Adipocyte (in vitro differentiated cells): Measurements from ENCODE around the gene FER1L5.
A peak's percentile ranks its signal among the peaks of the same experiment; 100 is the strongest.
"Not testable (repeated sequence)": the region's sequence is repeated elsewhere in the genome, so short reads cannot be mapped to it uniquely, and the experiment has no call there.

Experiments
- DNase-seq: peaks from one replicate; pipeline ENCODE4 v3.0.0-alpha.2; 2015; ENCODE audit warnings: low read depth
- H3K27me3 ChIP-seq: replicated peaks from 2 replicates; pipeline ENCODE4 v1.7.0; 2013; ENCODE audit warnings: mild to moderate bottlenecking, low read length, moderate library complexity; ENCODE audit not compliant: control insufficient read depth, insufficient read depth
- H3K36me3 ChIP-seq: 2 replicates; pipeline ENCODE4 v1.7.0; 2013; ENCODE audit warnings: low read length, mild to moderate bottlenecking, moderate library complexity; ENCODE audit not compliant: control insufficient read depth, insufficient read depth, severe bottlenecking
- H3K4me1 ChIP-seq: 2 replicates; pipeline ENCODE4 v1.7.0; 2013; ENCODE audit warnings: mild to moderate bottlenecking, low read length, moderate library complexity; ENCODE audit not compliant: control insufficient read depth, insufficient read depth
- H3K4me3 ChIP-seq: 2 replicates; pipeline ENCODE4 v1.7.0; 2013; ENCODE audit warnings: mild to moderate bottlenecking, low read length, moderate library complexity
- H3K9ac ChIP-seq: 2 replicates; pipeline ENCODE4 v1.7.0; 2013; ENCODE audit warnings: mild to moderate bottlenecking, low read length, moderate library complexity
- H3K9me3 ChIP-seq: 2 replicates; pipeline ENCODE4 v1.7.0; 2013; ENCODE audit warnings: mild to moderate bottlenecking, low read length, moderate library complexity; ENCODE audit not compliant: control insufficient read depth

The FER1L5 gene

DNA sequence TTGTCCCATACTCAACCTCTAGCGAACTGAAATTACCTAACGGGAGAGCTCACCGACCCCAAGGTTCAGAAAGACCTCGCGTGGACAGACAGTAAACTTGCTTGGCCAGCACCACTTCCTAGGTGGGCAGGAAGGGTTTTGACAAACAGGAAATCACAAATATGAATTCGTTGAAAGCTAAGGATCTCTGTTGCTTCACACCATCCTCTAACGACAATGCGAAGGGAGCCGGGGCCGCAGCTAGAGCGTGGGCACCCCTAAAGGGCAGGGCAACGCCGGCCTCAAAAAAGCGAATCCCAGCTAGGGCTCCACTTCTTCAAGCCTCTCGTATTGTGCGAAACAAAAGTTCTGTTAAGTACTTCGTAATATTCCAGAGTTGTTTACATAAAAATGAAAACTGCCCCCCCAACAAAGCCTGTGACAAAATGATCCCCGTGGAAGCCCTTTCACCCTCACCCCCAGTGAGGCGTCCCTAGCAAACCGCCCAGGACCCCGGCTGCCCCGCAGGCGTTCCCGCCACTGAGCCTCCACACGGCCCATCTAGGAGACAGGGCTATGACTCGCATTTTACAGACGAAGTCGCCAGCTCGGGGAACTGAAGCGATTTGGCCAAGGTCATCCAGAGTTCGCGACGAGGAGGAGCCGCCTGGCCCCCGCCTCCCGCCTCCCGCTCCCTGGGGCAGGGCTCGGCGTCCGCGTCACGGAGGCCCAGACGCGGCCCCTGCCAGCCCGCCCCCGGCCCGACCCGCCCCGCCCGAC lies 5.0 kb upstream of the FER1L5 start:
- H3K4me1 ChIP-seq: peaks cover 18% of the 10 kb centered on the region
- peaks cover 10% of the 10 kb centered on the region for H3K36me3 ChIP-seq
- H3K4me3 ChIP-seq: peak overlapping the region; percentile 96
- peak overlapping the region; percentile 91 for H3K9ac ChIP-seq
- DNase-seq: peak; percentile 95
- H3K9me3 ChIP-seq: no peaks in the 10 kb centered on the region
- no peaks in the 10 kb centered on the region for H3K27me3 ChIP-seq

DNA sequence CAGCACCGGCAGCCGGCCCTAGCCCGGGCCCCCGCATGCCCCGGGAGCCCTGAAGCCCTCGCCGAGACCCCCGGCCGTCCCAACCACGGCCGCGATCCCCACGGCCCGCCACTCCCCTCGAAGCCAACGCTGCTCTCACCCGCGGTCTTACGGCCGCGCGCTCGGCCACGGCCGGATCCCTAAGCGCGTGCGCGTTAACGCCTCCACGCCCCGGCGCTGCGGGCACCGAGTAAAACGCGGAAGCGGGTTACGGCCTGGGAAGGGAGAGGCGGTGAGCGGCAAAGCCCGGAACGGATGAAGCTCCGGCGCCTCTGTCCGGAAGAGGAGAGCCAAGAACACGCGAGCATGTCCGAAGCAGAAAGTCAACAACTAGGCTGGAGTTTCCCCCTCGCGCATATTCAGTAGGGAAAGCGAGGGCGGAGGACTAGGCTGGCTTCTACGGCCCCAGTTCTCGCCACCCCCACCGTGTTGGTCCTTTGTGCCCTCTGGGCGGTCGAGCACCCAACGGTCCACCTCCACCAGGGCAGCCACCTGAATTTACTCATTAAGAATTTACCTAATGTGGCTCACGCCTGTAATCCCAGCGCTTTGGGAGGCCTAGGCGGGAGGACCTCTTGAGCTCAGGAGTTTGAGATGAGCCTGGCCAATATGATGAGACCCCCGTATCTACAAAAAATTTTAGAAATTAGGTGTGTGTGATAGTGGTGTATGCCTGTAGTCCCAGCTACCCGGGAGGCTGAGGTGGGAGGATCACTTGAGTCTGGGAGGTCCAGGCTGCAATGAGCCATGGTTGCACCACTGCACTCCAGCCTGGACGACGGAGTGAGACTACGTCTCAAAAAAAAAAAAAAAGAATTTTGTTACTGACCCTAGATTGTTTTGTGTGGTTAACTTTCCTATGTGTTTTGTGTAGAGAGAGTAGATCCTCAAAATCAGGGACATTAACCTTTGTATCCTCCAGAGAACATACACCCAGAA lies 4.1 kb upstream of the FER1L5 start, which contains the start of gene KANSL3:
Gene KANSL3, minus strand, starts transcription at position 169 of the 978 bp plus-strand sequence. CDS start 1,177 bp downstream, outside the sequence.
- peak within 1 kb of the TSS; percentile 91 for H3K9ac ChIP-seq
- H3K27me3 ChIP-seq: no peaks in the 10 kb centered on the region
- H3K36me3 ChIP-seq: peaks cover 10% of the 10 kb centered on the region
- H3K9me3 ChIP-seq: no peaks in the 10 kb centered on the region
- H3K4me1 ChIP-seq: peaks cover 17% of the 10 kb centered on the region
- peak within 1 kb of the TSS; percentile 96 for H3K4me3 ChIP-seq
- peak; percentile 97 for DNase-seq

DNA sequence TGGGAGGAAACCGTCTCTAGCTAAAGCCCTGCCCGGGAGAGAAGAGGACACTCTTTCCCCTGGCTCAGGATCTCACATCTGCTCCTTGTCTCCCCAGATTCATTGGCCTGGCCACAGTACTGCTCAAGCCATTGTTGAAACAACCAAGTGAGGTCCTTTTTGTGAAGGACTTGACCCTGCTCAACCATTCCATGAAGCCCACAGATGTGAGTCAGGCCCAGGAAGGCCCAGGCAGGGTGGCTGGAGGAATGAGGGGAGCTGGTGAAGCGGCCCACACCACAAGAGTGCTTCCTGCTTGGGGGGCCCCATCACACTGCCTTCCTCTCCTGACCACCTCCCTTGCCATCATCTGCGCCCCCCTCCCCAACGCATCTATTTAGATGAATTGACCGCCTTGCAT lies 5.1 kb downstream of the FER1L5 start:
- no peak for DNase-seq
- H3K36me3 ChIP-seq: no peaks in the 10 kb centered on the region
- H3K4me1 ChIP-seq: no peaks in the 10 kb centered on the region
- H3K9ac ChIP-seq: no peak overlapping the region
- H3K27me3 ChIP-seq: no peaks in the 10 kb centered on the region
- no peak overlapping the region for H3K4me3 ChIP-seq
- no peaks in the 10 kb centered on the region for H3K9me3 ChIP-seq

DNA sequence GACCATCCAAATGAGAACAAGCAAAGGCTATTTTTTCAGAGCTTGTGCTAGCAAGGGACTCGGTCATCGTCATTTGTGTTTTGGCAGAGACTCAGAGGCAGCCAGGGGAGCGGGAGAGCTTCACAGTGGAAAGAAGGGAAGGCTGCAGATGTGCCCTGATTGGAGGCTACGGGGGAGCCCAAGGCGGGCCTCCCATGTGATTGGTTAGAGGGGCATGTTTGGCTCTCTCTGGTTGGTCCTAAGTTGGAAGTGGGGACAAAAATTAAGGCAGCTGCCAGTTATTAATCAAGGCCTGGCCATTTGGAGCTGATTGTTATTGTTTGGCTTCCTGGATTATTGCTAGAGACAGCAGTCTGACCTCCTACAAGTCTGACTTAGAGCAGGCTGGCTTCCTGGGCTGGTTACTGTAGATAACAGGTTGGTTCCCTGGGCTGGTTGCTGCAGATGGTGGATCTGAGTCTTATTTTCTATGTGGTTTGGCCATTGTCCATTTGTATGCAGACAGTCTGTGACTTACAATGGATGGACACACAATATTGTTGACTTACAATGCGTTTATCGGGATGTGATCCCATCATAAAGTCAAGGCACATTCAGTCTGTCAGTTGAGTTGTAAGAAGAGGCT lies 5.9 kb downstream of the FER1L5 start:
- no peaks in the 10 kb centered on the region for H3K9me3 ChIP-seq
- H3K4me3 ChIP-seq: no peak overlapping the region
- DNase-seq: no peak
- H3K27me3 ChIP-seq: no peaks in the 10 kb centered on the region
- H3K9ac ChIP-seq: no peak overlapping the region
- H3K4me1 ChIP-seq: no peaks in the 10 kb centered on the region
- no peaks in the 10 kb centered on the region for H3K36me3 ChIP-seq

DNA sequence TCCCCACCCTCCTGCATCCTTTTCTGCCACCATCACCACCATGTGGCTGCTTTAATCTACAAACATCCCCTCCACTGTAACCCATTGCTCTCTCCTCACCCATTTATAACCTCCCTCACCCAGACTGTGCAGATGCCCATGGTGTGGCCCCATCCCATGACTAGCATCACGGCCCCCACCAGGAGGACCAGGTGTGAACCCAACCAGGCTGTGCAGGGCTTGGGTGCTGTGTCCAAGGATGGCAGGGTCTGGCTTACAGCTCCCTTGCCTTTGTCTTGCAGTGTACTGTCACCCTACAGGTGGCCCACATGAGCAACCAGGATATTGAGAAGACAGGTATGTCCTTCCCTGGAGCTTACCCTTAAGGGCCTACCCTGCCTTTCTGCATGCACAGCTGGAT lies 6.8 kb downstream of the FER1L5 start:
- no peaks in the 10 kb centered on the region for H3K27me3 ChIP-seq
- no peak overlapping the region for H3K9ac ChIP-seq
- no peaks in the 10 kb centered on the region for H3K4me1 ChIP-seq
- H3K9me3 ChIP-seq: no peaks in the 10 kb centered on the region
- DNase-seq: no peak
- no peaks in the 10 kb centered on the region for H3K36me3 ChIP-seq
- no peak overlapping the region for H3K4me3 ChIP-seq

DNA sequence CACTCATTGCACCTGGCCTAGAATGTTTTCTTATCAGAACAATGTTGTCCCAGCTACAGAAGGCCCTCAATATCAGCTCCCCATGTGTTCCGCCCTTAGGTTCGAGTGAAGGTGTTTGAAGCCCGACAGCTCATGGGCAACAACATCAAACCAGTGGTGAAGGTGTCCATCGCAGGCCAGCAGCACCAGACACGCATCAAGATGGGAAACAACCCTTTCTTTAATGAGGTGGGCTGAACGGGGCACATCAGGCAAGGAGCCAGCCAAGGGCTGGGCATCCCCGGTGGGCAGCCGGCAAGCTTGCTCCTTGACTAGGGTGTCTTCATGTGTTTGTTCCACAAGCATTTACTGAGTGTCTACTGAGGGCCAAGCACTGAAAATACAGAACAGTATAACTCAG lies 9.2 kb downstream of the FER1L5 start:
- Histone ChIP-seq H3K9me3 (no peaks in the 10 kb centered on the region), H3K4me1 (no peaks in the 10 kb centered on the region), H3K4me3 (no peak overlapping the region), H3K27me3 (no peaks in the 10 kb centered on the region), H3K36me3 (no peaks in the 10 kb centered on the region), H3K9ac (no peak overlapping the region)
- no peak for DNase-seq

DNA sequence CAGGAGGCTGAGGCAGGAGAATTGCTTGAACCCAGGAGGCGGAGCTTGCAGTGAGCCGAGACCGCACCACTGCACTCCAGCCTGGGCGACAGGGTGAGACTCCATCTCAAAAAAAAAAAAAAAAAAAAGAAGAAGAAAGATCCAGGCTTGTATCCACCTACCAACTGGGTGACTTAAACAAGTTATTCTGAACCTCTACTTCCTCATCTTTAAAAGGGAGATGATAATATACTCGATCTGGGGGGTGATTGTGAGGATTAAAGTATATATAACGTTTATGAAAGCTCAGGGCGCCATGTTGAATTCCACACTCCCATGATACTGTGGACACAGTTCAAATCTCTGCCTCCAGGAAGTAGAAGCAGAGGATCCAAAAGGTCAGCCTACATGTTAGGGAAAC lies 12.2 kb downstream of the FER1L5 start:
- H3K36me3 ChIP-seq: not testable (repeated sequence)

DNA sequence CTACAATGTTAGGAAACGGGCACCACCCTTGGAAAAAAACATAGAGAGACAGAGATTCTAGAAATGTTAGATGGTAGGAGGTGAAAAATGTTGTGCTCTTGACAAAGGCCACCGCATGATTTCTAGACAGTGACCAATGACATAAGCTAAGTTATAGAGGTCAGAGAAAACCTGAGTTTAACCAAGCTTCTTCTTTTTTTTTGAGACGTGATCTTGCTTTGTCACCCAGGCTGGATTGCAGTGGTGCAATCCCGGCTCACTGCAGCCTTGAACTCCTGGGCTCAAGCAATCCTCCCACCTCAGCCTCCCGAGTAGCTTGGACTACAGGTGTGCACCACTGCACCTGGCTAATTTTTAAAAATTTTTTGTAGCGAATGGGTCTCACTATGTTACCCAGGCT lies 13.0 kb downstream of the FER1L5 start:
- no peaks in the 10 kb centered on the region for H3K4me1 ChIP-seq
- H3K27me3 ChIP-seq: no peaks in the 10 kb centered on the region
- H3K4me3 ChIP-seq: no peak overlapping the region
- no peak overlapping the region for H3K9ac ChIP-seq
- no peaks in the 10 kb centered on the region for H3K9me3 ChIP-seq
- no peak for DNase-seq
- H3K36me3 ChIP-seq: no peaks in the 10 kb centered on the region

More for the DNA sequence above, 12.2 kb downstream of the FER1L5 start:
- H3K4me3 ChIP-seq, DNase-seq, H3K9me3 ChIP-seq, H3K27me3 ChIP-seq, H3K4me1 ChIP-seq, H3K9ac ChIP-seq: not testable (repeated sequence)

DNA sequence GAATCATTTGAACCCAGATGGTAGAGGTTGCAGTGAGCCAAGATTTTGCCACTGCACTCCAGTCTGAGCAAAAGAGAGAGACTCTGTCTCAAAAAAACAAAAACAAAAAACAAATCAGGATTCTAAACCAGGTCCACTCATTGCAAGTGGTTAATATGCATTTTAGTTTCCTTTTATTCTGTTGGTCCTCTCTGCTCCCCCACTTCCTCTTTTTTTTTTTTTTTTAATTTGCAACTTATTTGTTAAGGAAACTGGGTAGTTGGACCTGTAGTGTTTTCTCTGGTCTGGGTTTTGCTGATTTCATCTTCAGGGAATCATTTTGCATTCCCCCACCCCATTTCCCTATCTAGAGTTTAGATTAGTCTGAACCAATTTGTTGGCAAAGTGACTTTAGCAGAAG lies 14.0 kb downstream of the FER1L5 start:
- no peaks in the 10 kb centered on the region for H3K4me1 ChIP-seq
- DNase-seq: no peak
- H3K9me3 ChIP-seq: no peaks in the 10 kb centered on the region
- H3K9ac ChIP-seq: no peak overlapping the region
- no peaks in the 10 kb centered on the region for H3K27me3 ChIP-seq
- H3K4me3 ChIP-seq: no peak overlapping the region
- H3K36me3 ChIP-seq: no peaks in the 10 kb centered on the region

DNA sequence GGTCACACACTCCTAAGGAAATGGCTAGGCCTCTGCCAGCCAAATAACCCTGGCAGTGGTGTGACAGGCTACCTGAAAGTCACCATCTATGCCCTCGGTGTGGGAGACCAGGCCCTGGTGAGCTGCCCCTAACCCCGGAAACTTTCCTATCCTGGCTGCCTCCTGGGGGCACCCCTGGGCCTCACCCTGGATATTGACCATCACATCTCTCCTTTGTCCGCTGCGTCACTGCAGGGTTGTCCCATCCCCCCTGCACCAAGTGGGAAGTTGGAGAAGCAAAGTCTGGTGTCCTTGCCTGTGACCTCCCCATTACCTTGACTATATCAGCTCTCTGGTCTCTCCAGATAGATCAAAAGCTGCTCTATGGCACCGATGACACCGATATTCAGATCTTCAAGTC lies 18.8 kb downstream of the FER1L5 start:
- H3K27me3 ChIP-seq: no peaks in the 10 kb centered on the region
- H3K4me1 ChIP-seq: peaks cover 13% of the 10 kb centered on the region
- H3K4me3 ChIP-seq: no peak overlapping the region
- no peak for DNase-seq
- H3K9me3 ChIP-seq: no peaks in the 10 kb centered on the region
- H3K9ac ChIP-seq: no peak overlapping the region
- H3K36me3 ChIP-seq: no peaks in the 10 kb centered on the region

DNA sequence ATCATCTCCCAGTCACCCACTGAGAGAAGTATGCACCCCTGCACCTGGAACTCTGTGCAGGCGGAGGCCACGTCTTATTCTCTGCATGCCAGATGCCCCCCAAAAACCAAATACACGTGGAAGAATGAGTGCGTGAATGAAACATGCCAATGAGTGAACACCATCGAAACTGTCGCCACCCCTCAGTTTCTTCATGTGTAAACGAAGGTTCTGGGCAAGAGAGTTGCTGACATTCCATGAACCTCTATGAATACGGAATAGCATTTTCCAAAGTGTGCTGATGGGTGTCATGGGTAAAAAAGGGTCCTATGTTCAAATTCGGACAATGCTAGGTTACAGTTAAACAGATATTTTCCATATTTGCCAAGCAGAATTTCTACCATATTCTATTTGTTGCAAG lies 19.8 kb downstream of the FER1L5 start:
- H3K36me3 ChIP-seq: no peaks in the 10 kb centered on the region
- H3K9me3 ChIP-seq: no peaks in the 10 kb centered on the region
- no peak for DNase-seq
- peaks cover 13% of the 10 kb centered on the region for H3K4me1 ChIP-seq
- H3K27me3 ChIP-seq: no peaks in the 10 kb centered on the region
- no peak overlapping the region for H3K9ac ChIP-seq
- no peak overlapping the region for H3K4me3 ChIP-seq
